IMR-90 (cell line): ENCODE data around the gene EGLN3.

Experiments
- BHLHE40 ChIP-seq: fragments of 150-350 bp; IDR thresholded peaks from 2 replicates; pipeline ENCODE4 v1.6.1; 2016; ENCODE audit warnings: mild to moderate bottlenecking, low read depth, low read length
- CHD1 ChIP-seq: IDR thresholded peaks from 2 replicates; pipeline ENCODE4 v1.6.1; 2012; ENCODE audit warnings: low read depth, low read length, improper control_type of control experiment
- CTCF ChIP-seq: conservative IDR thresholded peaks from 2 replicates; pipeline ENCODE4 v1.5.1; 2012; ENCODE audit warnings: mild to moderate bottlenecking, low read depth, low read length, improper control_type of control experiment
- MAFK ChIP-seq: IDR thresholded peaks from 2 replicates; pipeline ENCODE4 v1.6.1; 2012; ENCODE audit warnings: low read depth, low read length, improper control_type of control experiment
- MAZ ChIP-seq: IDR thresholded peaks from 2 replicates; pipeline ENCODE4 v1.6.1; 2012; ENCODE audit warnings: low read depth, mild to moderate bottlenecking, low read length, improper control_type of control experiment, moderate library complexity, borderline replicate concordance
- MXI1 ChIP-seq: IDR thresholded peaks from 2 replicates; pipeline ENCODE4 v1.6.1; 2012; ENCODE audit warnings: low read depth, mild to moderate bottlenecking, low read length, moderate library complexity, borderline replicate concordance
- POLR2A ChIP-seq: IDR thresholded peaks from 2 replicates; pipeline ENCODE4 v1.6.1; 2012; ENCODE audit warnings: mild to moderate bottlenecking, low read depth, low read length
- RAD21 ChIP-seq: IDR thresholded peaks from 2 replicates; pipeline ENCODE4 v1.6.1; 2012; ENCODE audit warnings: low read length, improper control_type of control experiment
- RCOR1 ChIP-seq: IDR thresholded peaks from 2 replicates; pipeline ENCODE4 v1.6.1; 2012; ENCODE audit warnings: mild to moderate bottlenecking, low read length, improper control_type of control experiment; ENCODE audit not compliant: insufficient replicate concordance
- SMC3 ChIP-seq: fragments of 150-350 bp; IDR thresholded peaks from 2 replicates; pipeline ENCODE4 v1.6.1; 2016; ENCODE audit warnings: low read depth, mild to moderate bottlenecking, antibody characterized with exemption, low read length, moderate library complexity
- TF ChIP-seq, protein P1 (sequence below): fragments of 150-350 bp; IDR thresholded peaks from 2 replicates; pipeline ENCODE4 v1.6.1; 2017; ENCODE audit warnings: mild to moderate bottlenecking, antibody characterized with exemption, low read length, low read depth

- TF ChIP-seq MAFK (no peak), CTCF (no peak), POLR2A (no peak), CHD1 (no peak), SMC3 (no peak), RAD21 (no peak), BHLHE40 (no peak), MXI1 (no peak), RCOR1 (no peak), MAZ (no peak)
- TF ChIP-seq, protein P1, sequence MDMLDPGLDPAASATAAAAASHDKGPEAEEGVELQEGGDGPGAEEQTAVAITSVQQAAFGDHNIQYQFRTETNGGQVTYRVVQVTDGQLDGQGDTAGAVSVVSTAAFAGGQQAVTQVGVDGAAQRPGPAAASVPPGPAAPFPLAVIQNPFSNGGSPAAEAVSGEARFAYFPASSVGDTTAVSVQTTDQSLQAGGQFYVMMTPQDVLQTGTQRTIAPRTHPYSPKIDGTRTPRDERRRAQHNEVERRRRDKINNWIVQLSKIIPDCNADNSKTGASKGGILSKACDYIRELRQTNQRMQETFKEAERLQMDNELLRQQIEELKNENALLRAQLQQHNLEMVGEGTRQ, result no peak
These were observed 5.4 kb downstream of the EGLN3 start for GRCh38 chr14:33945210-33946088.
